Measurements from ENCODE around the gene RPRD1B. TPM values are rescaled to one million over a fixed set of nuclear protein-coding genes. Genes with fewer than 3 reads are reported as not detected.

Gene RPRD1B
- total and polyA plus RNA-seq, 2 of the 13 experiments (the other 11 are each of a cell fraction or from before 2014, with no cell fraction given), result 31.1 to 41.5 TPM

GRCh38 chr20:38065764-38066375 lies 32.3 kb downstream of the RPRD1B start:
- Histone ChIP-seq H3K27ac (ENCODE audit: extremely low read length, insufficient read depth, low read length) (no peak overlapping the region), H2AFZ (ENCODE audit: low read length) (no peak overlapping the region), H4K20me1 (ENCODE audit: insufficient read depth, low read length) (no peaks in the 10 kb centered on the region), H3K27me3 (ENCODE audit: control insufficient read depth in 1 of 2, insufficient read depth in 2 of 2, low read length in 2 of 2) (no peaks in the 10 kb centered on the region), H3K4me2 (ENCODE audit: low read depth, low read length) (no peak overlapping the region), H3K36me3 (replicated peaks in 1 of 2; ENCODE audit: control insufficient read depth in 1 of 2, insufficient read depth in 2 of 2, low read length in 2 of 2) (peaks cover 60 to 97% of the 10 kb centered on the region in 2 experiments), H3K9ac (ENCODE audit: insufficient read depth, low read depth, low read length) (no peak overlapping the region), H3K4me1 (ENCODE audit: insufficient read depth, low read length) (peaks cover 9% of the 10 kb centered on the region), H3K79me2 (ENCODE audit: insufficient read depth, low read length) (no peaks in the 10 kb centered on the region), H3K9me3 (ENCODE audit: low read length) (no peaks in the 10 kb centered on the region), H3K4me3 (replicated peaks in 1 of 3; ENCODE audit: insufficient read depth in 1 of 3, low read depth in 2 of 3, low read length in 3 of 3) (no peak overlapping the region)
- CTCF ChIA-PET (ENCODE audit: low intra/inter-chr PET ratio, low total read pairs), result no interaction called here
- no peak for FAIRE-seq
- peak; percentile 22; the same call in 1 of the 3 replicates for ATAC-seq
- whole genome bisulfite sequencing (ENCODE audit: low lambda C conversion rate), result 95% methylated on average over 10 of the region's 10 CpGs
- intact Hi-C loops (cut with micrococcal nuclease; ENCODE audit: unreplicated experiment) (no loop called here), in situ Hi-C loops (cut with HindIII; ENCODE audit: extremely low pct_ligation_motif_present, low pct_unique_long_range_greater_than_20kb) (loop anchor here (25.0 kb wide), 1 partner anchor 346 kb away; no protein-coding TSS in a partner anchor)
- no TSS peak for BruUV-seq (replicated peaks)
- POLR2A ChIA-PET, result interaction anchor here (0.6 to 0.7 kb wide), 2 partner anchors 36 to 221 kb away, joined by 3 to 4 read pairs; no protein-coding TSS in a partner anchor
- DNase-seq (ENCODE audit: low spot score), result peak; percentile 41
- TF ChIP-seq TFE3 (CRISPR knock-in tag; IDR thresholded peaks at IDR 0.05), result no peak
- TF ChIP-seq HNF1B (CRISPR knock-in tag; IDR thresholded peaks at IDR 0.05), result no peak
- TF ChIP-seq HDAC6 (IDR thresholded peaks at IDR 0.05; ENCODE audit: low read depth, low read length), result no peak
- TF ChIP-seq RAD51 (IDR thresholded peaks at IDR 0.05; ENCODE audit: borderline replicate concordance), result no peak
- TF ChIP-seq SNAPC2 (CRISPR knock-in tag; IDR thresholded peaks at IDR 0.05), result no peak
- TF ChIP-seq ZNF121 (CRISPR knock-in tag; IDR thresholded peaks at IDR 0.05), result no peak
- no peak for TF ChIP-seq ZNF280B (CRISPR knock-in tag; IDR thresholded peaks at IDR 0.05; ENCODE audit: borderline replicate concordance)
- no peak for TF ChIP-seq SCMH1 (CRISPR knock-in tag; IDR thresholded peaks at IDR 0.05; ENCODE audit: borderline replicate concordance)
- no peak for TF ChIP-seq NCOA2 (CRISPR knock-in tag; IDR thresholded peaks at IDR 0.05)
- TF ChIP-seq ZNF432 (CRISPR knock-in tag; IDR thresholded peaks at IDR 0.05; ENCODE audit: borderline replicate concordance), result no peak
- no peak for TF ChIP-seq ZNF75D (CRISPR knock-in tag; IDR thresholded peaks at IDR 0.05; ENCODE audit: borderline replicate concordance)
- no peak for TF ChIP-seq TSC22D2 (CRISPR knock-in tag; IDR thresholded peaks at IDR 0.05; ENCODE audit: borderline replicate concordance)
- no peak for TF ChIP-seq ZNF484 (CRISPR knock-in tag; IDR thresholded peaks at IDR 0.05; ENCODE audit: borderline replicate concordance, low read depth)
- TF ChIP-seq MIER3 (CRISPR knock-in tag; IDR thresholded peaks at IDR 0.05; ENCODE audit: borderline replicate concordance), result no peak
- TF ChIP-seq ZEB1 (IDR thresholded peaks at IDR 0.05; ENCODE audit: insufficient replicate concordance, low read depth), result peak; percentile 39
- TF ChIP-seq ZNF160 (CRISPR knock-in tag; IDR thresholded peaks at IDR 0.05), result no peak
- TF ChIP-seq, protein P1, sequence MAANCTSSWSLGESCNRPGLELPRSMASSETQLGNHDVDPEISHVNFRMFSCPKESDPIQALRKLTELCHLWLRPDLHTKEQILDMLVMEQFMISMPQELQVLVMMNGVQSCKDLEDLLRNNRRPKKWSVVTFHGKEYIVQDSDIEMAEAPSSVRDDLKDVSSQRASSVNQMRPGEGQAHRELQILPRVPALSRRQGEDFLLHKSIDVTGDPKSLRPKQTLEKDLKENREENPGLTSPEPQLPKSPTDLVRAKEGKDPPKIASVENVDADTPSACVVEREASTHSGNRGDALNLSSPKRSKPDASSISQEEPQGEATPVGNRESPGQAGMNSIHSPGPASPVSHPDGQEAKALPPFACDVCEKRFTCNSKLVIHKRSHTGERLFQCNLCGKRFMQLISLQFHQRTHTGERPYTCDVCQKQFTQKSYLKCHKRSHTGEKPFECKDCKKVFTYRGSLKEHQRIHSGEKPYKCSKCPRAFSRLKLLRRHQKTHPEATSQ (CRISPR knock-in tag; IDR thresholded peaks at IDR 0.05; ENCODE audit: borderline replicate concordance), result no peak
- TF ChIP-seq HNRNPK (IDR thresholded peaks at IDR 0.05; ENCODE audit: low read depth, low read length, poor library complexity, severe bottlenecking), result no peak
- TF ChIP-seq DNMT3B (CRISPR knock-in tag; conservative IDR thresholded peaks at IDR 0.05), result no peak
